ENCODE measurements around the gene SLC17A2.

Gene SLC17A2

DNA sequence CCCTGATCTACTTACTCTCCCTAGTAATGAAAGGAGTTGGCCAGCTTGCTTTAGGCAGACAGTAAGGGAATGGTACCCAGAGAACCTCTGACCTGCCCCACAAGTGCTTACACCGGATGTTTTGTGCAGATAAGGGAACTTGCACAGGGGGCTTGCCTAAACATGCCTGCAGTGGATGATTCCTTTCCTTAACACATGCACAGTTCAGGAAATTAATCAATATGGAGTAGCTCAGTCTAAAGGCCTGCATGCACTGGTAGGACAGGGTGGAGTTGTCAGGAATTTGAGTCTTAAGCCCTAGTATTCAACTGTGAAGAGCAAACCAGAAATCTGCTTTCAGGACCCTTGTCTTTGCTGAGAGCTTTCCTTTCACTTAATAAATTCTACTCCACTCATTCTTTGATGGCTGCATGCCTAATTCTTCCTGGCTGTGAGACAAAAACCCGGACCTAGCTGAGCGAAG, 28.2 kb upstream of the SLC17A2 start:
- TF ChIP-seq, protein P1, sequence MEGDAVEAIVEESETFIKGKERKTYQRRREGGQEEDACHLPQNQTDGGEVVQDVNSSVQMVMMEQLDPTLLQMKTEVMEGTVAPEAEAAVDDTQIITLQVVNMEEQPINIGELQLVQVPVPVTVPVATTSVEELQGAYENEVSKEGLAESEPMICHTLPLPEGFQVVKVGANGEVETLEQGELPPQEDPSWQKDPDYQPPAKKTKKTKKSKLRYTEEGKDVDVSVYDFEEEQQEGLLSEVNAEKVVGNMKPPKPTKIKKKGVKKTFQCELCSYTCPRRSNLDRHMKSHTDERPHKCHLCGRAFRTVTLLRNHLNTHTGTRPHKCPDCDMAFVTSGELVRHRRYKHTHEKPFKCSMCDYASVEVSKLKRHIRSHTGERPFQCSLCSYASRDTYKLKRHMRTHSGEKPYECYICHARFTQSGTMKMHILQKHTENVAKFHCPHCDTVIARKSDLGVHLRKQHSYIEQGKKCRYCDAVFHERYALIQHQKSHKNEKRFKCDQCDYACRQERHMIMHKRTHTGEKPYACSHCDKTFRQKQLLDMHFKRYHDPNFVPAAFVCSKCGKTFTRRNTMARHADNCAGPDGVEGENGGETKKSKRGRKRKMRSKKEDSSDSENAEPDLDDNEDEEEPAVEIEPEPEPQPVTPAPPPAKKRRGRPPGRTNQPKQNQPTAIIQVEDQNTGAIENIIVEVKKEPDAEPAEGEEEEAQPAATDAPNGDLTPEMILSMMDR (IDR thresholded peaks at IDR 0.05): no peak

- TF ChIP-seq, protein P1 (IDR thresholded peaks at IDR 0.05): no peak
Observed at GRCh38 chr6:25956226-25956625, 25.7 kb upstream of the SLC17A2 start.

DNA sequence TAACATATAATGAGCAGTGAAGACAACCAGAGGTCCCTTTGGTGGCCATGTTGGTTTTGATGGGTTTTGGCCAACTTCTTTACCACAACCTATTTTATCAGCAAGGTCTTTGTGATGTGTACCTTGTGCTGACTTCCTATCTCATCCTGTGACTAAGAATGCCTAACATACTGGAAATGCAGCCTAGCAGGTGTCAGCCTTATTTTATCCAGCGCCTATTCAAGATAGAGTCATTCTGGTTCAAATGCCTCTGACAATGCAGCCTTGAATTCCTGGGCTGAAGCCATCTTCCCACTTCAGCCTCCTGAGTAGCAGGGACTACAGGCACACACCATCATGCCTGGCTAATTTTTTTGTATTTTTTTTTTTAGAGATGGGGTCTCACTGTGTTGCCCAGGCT, 24.3 kb upstream of the SLC17A2 start:
- TF ChIP-seq, protein P1 (IDR thresholded peaks at IDR 0.05): no peak

- TF ChIP-seq, protein P1 (IDR thresholded peaks at IDR 0.05): no peak
Observed at GRCh38 chr6:25953733-25954132, 23.2 kb upstream of the SLC17A2 start.

DNA sequence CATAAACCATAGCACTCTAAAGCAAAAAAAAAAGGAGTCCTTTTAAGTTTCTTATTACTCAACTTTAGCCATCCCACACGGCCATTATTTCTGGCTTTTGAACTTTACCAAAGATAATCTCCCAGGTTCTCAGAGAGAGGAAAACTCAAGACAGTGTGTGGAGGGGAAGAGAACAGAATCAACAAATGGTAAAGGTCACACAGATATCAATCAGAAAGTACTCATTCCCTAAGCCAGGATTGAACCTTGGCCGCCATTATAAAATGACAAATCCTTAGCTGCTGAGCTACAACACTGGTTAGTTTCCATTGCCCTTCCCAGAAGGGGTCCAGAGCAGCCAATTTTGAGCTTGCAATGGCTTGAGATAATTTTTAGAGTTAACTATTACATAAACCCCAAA, 22.0 kb upstream of the SLC17A2 start:
- TF ChIP-seq, protein P1 (IDR thresholded peaks at IDR 0.05): no peak

- TF ChIP-seq, protein P1 (IDR thresholded peaks at IDR 0.05): no peak
Observed at GRCh38 chr6:25951296-25952032, 21.0 kb upstream of the SLC17A2 start.

DNA sequence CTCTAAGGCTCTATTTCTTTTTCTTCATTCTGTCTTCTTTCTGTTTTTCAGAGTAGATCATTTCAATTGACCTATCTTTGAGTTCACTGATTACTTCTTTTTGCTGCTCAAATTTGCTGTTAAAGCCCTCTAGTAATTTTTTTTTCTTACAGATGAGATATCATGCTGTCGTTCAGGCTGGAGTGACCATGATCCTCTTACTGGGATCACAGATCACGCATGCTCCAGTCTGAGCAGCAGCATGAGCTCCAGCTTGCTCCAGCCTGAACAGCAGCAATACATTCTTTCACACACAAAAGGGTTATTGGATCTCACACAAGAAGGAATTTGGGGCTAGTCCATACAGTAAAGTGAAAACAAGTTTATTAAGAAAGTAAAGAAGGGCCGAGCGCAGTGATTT, 19.8 kb upstream of the SLC17A2 start:
- TF ChIP-seq, protein P1 (IDR thresholded peaks at IDR 0.05): no peak
